RWPE2 (cell line): ENCODE measurements around the gene SERINC2.

Experiments used
- ATAC-seq: fragments of 200-7000 bp; cut with Tn5 transposase; 3 replicates; pipeline ENCODE4 v1.9.1; 2021; ENCODE audit warnings: low read depth
- DNase-seq: peaks from one replicate; pipeline ENCODE4 v3.0.0-alpha.2; 2020; ENCODE audit warnings: low spot score
- H3K27ac ChIP-seq: fragments of 450-650 bp; 2 replicates; pipeline ENCODE4 v1.5.1; 2017; ENCODE audit warnings: mild to moderate bottlenecking; ENCODE audit not compliant: poor library complexity, severe bottlenecking
- H3K27me3 ChIP-seq: fragments of 250-450 bp; sonication (Bioruptor Pico); 2 replicates; pipeline ENCODE4 v1.5.1; 2021; ENCODE audit warnings: mild to moderate bottlenecking, moderate library complexity; ENCODE audit not compliant: insufficient read depth, poor library complexity, severe bottlenecking
- H3K36me3 ChIP-seq: fragments of 250-450 bp; sonication (Bioruptor Pico); 2 replicates; pipeline ENCODE4 v1.5.1; 2020; ENCODE audit warnings: low read depth, mild to moderate bottlenecking, moderate library complexity
- H3K4me1 ChIP-seq: fragments of 250-450 bp; sonication (Bioruptor Pico); 2 replicates; pipeline ENCODE4 v1.5.1; 2021; ENCODE audit warnings: mild to moderate bottlenecking, moderate library complexity; ENCODE audit not compliant: insufficient read depth, poor library complexity, severe bottlenecking
- H3K4me3 ChIP-seq: fragments of 250-450 bp; sonication (Bioruptor Pico); 2 replicates; pipeline ENCODE4 v1.5.1; 2021; ENCODE audit warnings: mild to moderate bottlenecking, moderate library complexity; ENCODE audit not compliant: severe bottlenecking
- H3K9me3 ChIP-seq: fragments of 250-450 bp; sonication (Bioruptor Pico); 2 replicates; pipeline ENCODE4 v1.5.1; 2021; ENCODE audit warnings: mild to moderate bottlenecking, moderate library complexity; ENCODE audit not compliant: severe bottlenecking
- CTCF ChIP-seq: fragments of 450-650 bp; IDR thresholded peaks from one replicate; pipeline ENCODE4 v1.5.1; 2017; ENCODE audit warnings: mild to moderate bottlenecking, moderate library complexity; ENCODE audit not compliant: poor library complexity, severe bottlenecking

The SERINC2 gene

DNA sequence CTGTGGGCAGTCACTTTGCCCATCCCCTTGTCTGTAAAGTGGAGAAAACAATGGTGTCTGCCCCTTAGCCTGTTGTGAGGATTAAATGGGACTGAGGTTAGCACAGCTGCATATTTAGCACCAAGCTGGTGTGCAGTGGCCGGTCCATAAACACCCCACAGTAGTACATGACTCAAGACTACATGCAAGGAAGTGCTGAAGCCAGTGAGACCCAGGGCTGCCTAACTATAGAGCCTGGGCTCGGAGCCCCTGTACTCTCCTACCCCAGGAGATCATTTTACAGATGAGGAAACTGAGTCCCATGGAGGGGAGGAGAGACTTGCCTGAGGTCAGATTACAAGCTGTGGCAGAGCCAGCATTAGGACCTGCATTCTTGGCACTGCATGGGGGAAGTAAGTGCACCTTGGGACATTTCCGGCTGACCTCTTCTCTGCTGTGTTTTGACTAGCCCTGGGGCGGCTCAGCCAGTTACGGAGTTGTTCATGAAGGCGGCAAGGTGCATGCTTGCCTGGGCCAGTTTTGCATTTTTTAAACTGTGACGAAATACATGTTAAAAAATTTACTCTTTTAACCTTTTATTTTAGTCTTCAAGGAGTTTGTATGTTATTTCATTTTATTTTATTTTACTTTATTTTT is 3.2 kb downstream of the SERINC2 start:
- Histone ChIP-seq H3K27ac (peak overlapping the region; percentile 96), H3K4me3 (no peak overlapping the region), H3K27me3 (no peaks in the 10 kb centered on the region), H3K9me3 (no peaks in the 10 kb centered on the region), H3K4me1 (peaks cover 35% of the 10 kb centered on the region), H3K36me3 (peaks cover 62% of the 10 kb centered on the region)
- TF ChIP-seq CTCF = no peak
- ATAC-seq (peak; percentile 66), DNase-seq (peak; percentile 86)

DNA sequence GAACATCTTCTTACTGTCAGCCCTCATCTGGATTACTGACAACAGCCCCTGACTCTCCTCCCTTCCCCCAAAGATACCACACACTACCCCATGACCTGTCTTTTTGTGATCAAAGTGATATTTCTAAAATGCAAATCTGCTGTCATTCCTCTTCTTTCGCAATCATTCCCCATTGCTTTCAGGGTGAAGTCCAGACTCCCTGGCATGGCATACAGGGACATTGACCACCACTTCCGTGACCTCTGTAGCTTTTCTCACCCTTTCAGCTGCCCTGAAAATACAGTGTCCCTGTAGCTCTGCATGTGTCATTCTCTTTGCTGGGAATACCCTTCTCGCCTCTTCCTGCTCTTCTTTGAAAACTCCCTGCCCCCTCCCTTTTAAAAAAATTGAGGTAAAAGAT is 4.1 kb downstream of the SERINC2 start:
- H3K4me1 ChIP-seq = peaks cover 44% of the 10 kb centered on the region
- no peaks in the 10 kb centered on the region for H3K27me3 ChIP-seq
- TF ChIP-seq CTCF = no peak
- peaks cover 67% of the 10 kb centered on the region for H3K36me3 ChIP-seq
- H3K27ac ChIP-seq = peak overlapping the region; percentile 96
- DNase-seq (no peak), ATAC-seq (no peak)
- H3K9me3 ChIP-seq = no peaks in the 10 kb centered on the region
- no peak overlapping the region for H3K4me3 ChIP-seq

DNA sequence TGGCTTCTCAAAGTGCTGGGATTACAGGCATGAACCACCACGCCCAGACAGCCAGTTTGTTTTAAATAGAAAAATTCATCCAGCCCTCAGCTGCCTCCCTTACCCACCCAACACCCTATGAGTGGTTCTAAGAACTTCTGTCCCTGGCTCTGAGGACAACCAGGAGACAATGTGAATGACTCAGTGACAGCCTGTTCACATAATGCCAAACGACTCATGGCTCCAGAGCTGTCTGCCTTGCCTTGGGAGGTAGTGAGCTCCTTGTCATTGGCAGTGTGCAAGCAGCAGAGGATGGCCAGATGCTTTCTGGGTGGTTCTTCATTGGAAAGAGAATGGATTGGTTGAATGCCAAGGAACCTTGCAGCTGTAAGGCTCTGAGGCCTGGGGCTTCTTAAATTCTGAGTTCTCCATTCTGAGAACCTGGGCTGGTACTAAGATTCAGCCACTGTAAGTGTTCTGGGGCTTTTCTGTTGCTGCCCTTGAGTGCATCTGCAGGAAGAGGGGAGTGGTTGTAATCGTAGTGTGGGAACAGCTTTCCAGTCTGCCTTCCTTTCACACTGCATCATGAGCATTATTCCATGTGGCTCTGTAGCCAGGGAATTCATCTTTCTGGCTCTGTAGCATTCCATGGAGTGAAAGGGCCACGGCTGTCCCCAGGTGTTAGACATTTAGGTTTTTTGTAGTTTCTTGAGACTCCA is 5.8 kb downstream of the SERINC2 start:
- H3K27me3 ChIP-seq = no peaks in the 10 kb centered on the region
- peak overlapping the region; percentile 96 for H3K27ac ChIP-seq
- ATAC-seq (no peak), DNase-seq (no peak)
- H3K9me3 ChIP-seq = no peaks in the 10 kb centered on the region
- H3K4me3 ChIP-seq = no peak overlapping the region
- TF ChIP-seq CTCF = no peak
- H3K4me1 ChIP-seq = peaks cover 59% of the 10 kb centered on the region
- H3K36me3 ChIP-seq = peaks cover 78% of the 10 kb centered on the region

DNA sequence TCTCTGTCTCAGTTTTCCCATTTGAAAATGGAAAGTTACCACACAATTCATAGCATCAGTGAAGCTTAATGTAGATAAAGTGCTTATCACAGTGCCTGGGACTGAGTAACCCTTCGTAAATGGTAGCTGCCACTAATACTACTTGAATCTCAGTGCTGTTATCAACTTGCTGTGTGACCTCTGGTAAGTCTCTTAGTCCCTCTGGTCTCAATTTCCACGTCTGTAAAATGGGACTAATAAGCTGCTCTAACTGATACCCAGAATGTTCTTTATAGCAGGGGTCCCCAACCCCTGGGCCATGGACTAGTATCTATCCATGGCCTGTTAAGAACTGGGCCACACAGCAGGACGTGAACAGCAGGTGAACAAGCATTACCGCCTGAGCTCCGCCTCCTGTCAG is 7.7 kb downstream of the SERINC2 start:
- TF ChIP-seq CTCF = no peak
- DNase-seq = no peak
- Histone ChIP-seq H3K9me3 (no peaks in the 10 kb centered on the region), H3K4me3 (no peak overlapping the region), H3K27me3 (no peaks in the 10 kb centered on the region), H3K4me1 (peaks cover 75% of the 10 kb centered on the region), H3K27ac (peak overlapping the region; percentile 96), H3K36me3 (peaks cover 85% of the 10 kb centered on the region)
- no peak for ATAC-seq
